Measurements from ENCODE around the gene PKN1. TPM values are rescaled to one million over a fixed set of nuclear protein-coding genes. Genes with fewer than 3 reads are reported as not detected.
A peak's percentile ranks its signal among the peaks of the same experiment; 100 is the strongest.

PKN1 gene
- total and polyA plus RNA-seq, 12 donors: 85.2 to 176 (median 126) TPM

GRCh38 chr19:14405380-14405757 lies 27.7 kb upstream of the PKN1 start:
- peaks cover 0 to 17% (median 10%) of the 10 kb centered on the region in 9 donors for H3K4me1 ChIP-seq
- ATAC-seq (no peak), DNase-seq (no peak)
- intact Hi-C loops (cut with DNase I): loop anchor here in 7 of 10 donors (5.0 to 10.0 kb wide), 5 partner anchors 43 to 261 kb away; partner anchors contain the start of gene ADGRL1 (in 1 of the 7)
- H3K27me3 ChIP-seq: no peaks in the 10 kb centered on the region
- H3K4me3 ChIP-seq: peak overlapping the region in 2 of 10 donors; percentile 37 to 40
- no peak for TF ChIP-seq CTCF (IDR thresholded peaks at IDR 0.05)
- 85% methylated on average over 6 of the region's 6 CpGs for WGBS, 2 donors
- peak overlapping the region in 7 of 10 donors; percentile 24 to 82 (median 67) for H3K27ac ChIP-seq
- no peaks in the 10 kb centered on the region for H3K9me3 ChIP-seq
- peaks cover 4 to 100% (median 63%) of the 10 kb centered on the region in 9 donors for H3K36me3 ChIP-seq

DNA sequence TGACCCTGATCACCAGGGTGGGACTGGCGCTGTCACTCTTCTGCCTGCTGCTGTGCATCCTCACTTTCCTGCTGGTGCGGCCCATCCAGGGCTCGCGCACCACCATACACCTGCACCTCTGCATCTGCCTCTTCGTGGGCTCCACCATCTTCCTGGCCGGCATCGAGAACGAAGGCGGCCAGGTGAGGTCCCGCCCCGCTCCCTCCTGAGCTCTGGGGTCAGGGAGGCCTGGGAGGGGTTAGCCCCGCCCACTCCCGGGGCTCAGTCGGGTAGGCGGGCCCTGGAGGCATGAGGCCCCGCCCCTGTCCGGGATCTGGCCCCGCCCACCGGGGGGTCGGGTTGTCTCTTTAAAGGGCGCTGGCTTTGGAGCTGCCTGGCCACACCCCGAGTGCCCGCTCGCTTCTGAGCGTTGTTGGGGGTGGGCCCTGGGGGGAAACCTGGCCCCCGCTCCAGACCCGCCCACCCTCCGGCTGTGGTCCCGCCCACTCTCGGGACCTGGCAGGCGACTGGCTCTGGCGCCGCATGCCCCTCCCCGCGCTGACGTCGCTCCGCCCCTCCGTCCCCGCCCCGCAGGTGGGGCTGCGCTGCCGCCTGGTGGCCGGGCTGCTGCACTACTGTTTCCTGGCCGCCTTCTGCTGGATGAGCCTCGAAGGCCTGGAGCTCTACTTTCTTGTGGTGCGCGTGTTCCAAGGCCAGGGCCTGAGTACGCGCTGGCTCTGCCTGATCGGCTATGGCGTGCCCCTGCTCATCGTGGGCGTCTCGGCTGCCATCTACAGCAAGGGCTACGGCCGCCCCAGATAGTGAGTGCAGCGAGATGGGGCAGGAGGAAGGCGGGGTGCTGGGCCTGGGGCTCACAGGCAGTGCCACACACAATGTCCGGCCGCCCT lies 27.1 kb upstream of the PKN1 start:
- intact Hi-C loops (cut with DNase I): loop anchor here in 8 of 10 donors (2.0 to 10.0 kb wide), 7 partner anchors 43 to 261 kb away; partner anchors contain the start of gene ADGRL1 (in 1 of the 8)
- peaks cover 0 to 19% (median 10%) of the 10 kb centered on the region in 9 donors for H3K4me1 ChIP-seq
- H3K36me3 ChIP-seq: peaks cover 4 to 100% (median 69%) of the 10 kb centered on the region in 9 donors
- H3K27ac ChIP-seq: peak overlapping the region in 9 of 10 donors; percentile 13 to 82 (median 62)
- peak overlapping the region in 7 of 10 donors; percentile 13 to 40 (median 37) for H3K4me3 ChIP-seq
- ATAC-seq: peak; percentile 86 to 93 (median 90)
- TF ChIP-seq CTCF (IDR thresholded peaks at IDR 0.05): peak; percentile 88 to 97 (median 94)
- 25 to 33% methylated on average over 60 to 61 of the region's 61 CpGs for WGBS, 2 donors
- DNase-seq: peak; percentile 82 to 89
- H3K27me3 ChIP-seq: no peaks in the 10 kb centered on the region
- no peaks in the 10 kb centered on the region for H3K9me3 ChIP-seq

- TF ChIP-seq CTCF (IDR thresholded peaks at IDR 0.05): no peak
- intact Hi-C loops (cut with DNase I): loop anchor here in 8 of 10 donors (2.0 to 10.0 kb wide), 7 partner anchors 44 to 262 kb away; partner anchors contain the start of gene ADGRL1 (in 1 of the 8)
- no peak overlapping the region for H3K4me3 ChIP-seq
- ATAC-seq (no peak), DNase-seq (no peak)
- peaks cover 0 to 18% (median 10%) of the 10 kb centered on the region in 9 donors for H3K4me1 ChIP-seq
- H3K9me3 ChIP-seq: no peaks in the 10 kb centered on the region
- no peaks in the 10 kb centered on the region for H3K27me3 ChIP-seq
- H3K27ac ChIP-seq: peak overlapping the region in 8 of 10 donors; percentile 24 to 82 (median 64)
- 92% methylated on average over 27 of the region's 27 CpGs for WGBS, 2 donors
- peaks cover 4 to 100% (median 68%) of the 10 kb centered on the region in 9 donors for H3K36me3 ChIP-seq
These were observed 26.3 kb upstream of the PKN1 start for GRCh38 chr19:14406645-14407401.
